ACHN (cell line): ENCODE results near the gene RDH5.

Source experiments
- DNase-seq: peaks from one replicate; pipeline ENCODE4 v3.0.0-alpha.2; 2015
- in situ Hi-C: cut with HindIII; loops from 2 replicates; pipeline ENCODE4 v1.10.0; 2017; ENCODE audit warnings: low sequenced_read_pairs, low pct_ligation_motif_present, low pct_unique_long_range_greater_than_20kb

RDH5 gene

DNA sequence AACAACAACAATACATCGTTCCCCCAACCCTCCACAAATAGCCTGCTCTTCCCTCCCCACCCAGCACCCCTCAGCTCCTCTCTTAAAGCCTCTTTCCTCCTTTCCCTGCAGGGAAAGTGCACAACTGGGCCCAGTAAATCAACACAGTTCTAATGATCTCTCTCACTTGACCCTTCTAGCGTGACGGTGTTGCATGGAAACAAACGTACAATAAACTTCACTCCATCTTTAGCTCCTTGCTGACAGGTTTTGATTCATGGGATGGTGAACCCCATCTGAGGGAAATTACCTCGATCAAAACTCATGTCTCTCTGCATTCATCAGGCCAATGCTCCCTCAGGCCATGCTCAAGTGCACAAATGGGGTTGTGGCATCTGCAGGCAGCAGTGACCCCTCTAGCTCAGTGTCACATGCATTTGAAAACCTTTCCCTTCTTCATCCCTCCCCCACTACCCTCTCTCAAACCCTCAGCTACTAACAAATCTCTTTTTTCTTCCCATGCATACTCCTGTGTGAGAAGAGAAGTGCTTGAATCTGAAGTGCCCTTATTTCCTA lies 45.6 kb downstream of the RDH5 start:
- in situ Hi-C loops: no loop called here
- DNase-seq: no peak

- in situ Hi-C loops: no loop called here
- no peak for DNase-seq
Measured at GRCh38 chr12:55767156-55767555, 47.0 kb downstream of the RDH5 start.

DNA sequence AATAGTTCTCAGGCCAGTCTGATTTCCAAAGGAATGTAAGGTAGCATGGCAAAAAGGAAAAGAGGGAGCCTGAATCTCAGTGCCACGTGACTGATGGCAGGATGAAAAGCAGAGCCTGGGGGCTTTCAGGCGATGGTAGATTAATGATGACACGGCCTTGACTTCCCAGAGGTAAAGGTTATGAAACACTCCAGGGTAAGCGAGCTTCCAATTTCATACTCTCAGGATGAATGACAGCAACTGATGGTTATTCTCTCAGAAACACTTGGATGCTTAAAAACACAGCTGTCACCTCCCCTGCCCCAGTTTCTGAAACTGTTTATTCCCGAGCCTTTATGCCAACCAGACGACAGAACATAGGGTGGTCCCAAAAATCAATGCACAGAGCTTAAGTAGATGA lies 51.5 kb downstream of the RDH5 start:
- no peak for DNase-seq
- in situ Hi-C loops: no loop called here
